NCI-H226 (cell line): Measurements from ENCODE around the gene PLCG1.

ENCODE experiments used
- DNase-seq: peaks from one replicate; pipeline ENCODE4 v3.0.0-alpha.2; 2015

PLCG1 gene

GRCh38 chr20:41182296-41183212 lies 45.2 kb downstream of the PLCG1 start:
- no peak for DNase-seq

- no peak for DNase-seq
Measured at GRCh38 chr20:41183391-41183790, 46.0 kb downstream of the PLCG1 start.

GRCh38 chr20:41183831-41184230 lies 46.5 kb downstream of the PLCG1 start:
- DNase-seq = no peak

GRCh38 chr20:41185013-41185757 lies 47.8 kb downstream of the PLCG1 start:
- no peak for DNase-seq

GRCh38 chr20:41187668-41188067 lies 50.3 kb downstream of the PLCG1 start:
- DNase-seq = no peak

GRCh38 chr20:41191562-41192500 lies 54.5 kb downstream of the PLCG1 start:
- no peak for DNase-seq

GRCh38 chr20:41192575-41192974 lies 55.2 kb downstream of the PLCG1 start:
- DNase-seq = no peak

GRCh38 chr20:41196653-41197225 lies 59.4 kb downstream of the PLCG1 start:
- no peak for DNase-seq

GRCh38 chr20:41198443-41198842 lies 61.1 kb downstream of the PLCG1 start:
- no peak for DNase-seq

- DNase-seq = no peak
Measured at GRCh38 chr20:41200446-41201202, 63.3 kb downstream of the PLCG1 start.

- DNase-seq = no peak
Measured at GRCh38 chr20:41201760-41202159, 64.4 kb downstream of the PLCG1 start.

- DNase-seq = no peak
Measured at GRCh38 chr20:41202426-41202825, 65.1 kb downstream of the PLCG1 start.

GRCh38 chr20:41203660-41204059 lies 66.3 kb downstream of the PLCG1 start:
- DNase-seq = no peak

- no peak for DNase-seq
Measured at GRCh38 chr20:41204304-41205265, 67.2 kb downstream of the PLCG1 start.

- DNase-seq = no peak
Measured at GRCh38 chr20:41205313-41205712, 68.0 kb downstream of the PLCG1 start.

- peak; percentile 33 for DNase-seq
Measured at GRCh38 chr20:41213150-41213820, 75.9 kb downstream of the PLCG1 start.

- DNase-seq = no peak
Measured at GRCh38 chr20:41214202-41214601, 76.9 kb downstream of the PLCG1 start.

- DNase-seq = no peak
Measured at GRCh38 chr20:41214666-41215065, 77.3 kb downstream of the PLCG1 start.

- no peak for DNase-seq
Measured at GRCh38 chr20:41217422-41217821, 80.1 kb downstream of the PLCG1 start.

GRCh38 chr20:41218466-41218865 lies 81.1 kb downstream of the PLCG1 start:
- no peak for DNase-seq
